OCI-LY1 (cell line): Measurements from ENCODE around the gene NAA40.

ENCODE experiments used
- H2AFZ ChIP-seq: fragments of 200-600 bp; sonication (generic), shearing (Covaris generic); 2 replicates; pipeline ENCODE4 v1.6.0; 2014; ENCODE audit warnings: antibody characterized with exemption, mild to moderate bottlenecking, low read length
- H3F3A ChIP-seq: fragments of 200-600 bp; sonication (generic), shearing (Covaris generic); 2 replicates; pipeline ENCODE4 v1.6.0; 2014; ENCODE audit warnings: mild to moderate bottlenecking, antibody characterized with exemption, low read length, moderate library complexity; ENCODE audit not compliant: insufficient read depth
- H3K27ac ChIP-seq: fragments of 200-600 bp; sonication (generic); 2 replicates; pipeline ENCODE4 v1.5.1; 2014; ENCODE audit warnings: low read length, mixed run types, mild to moderate bottlenecking, low read depth; ENCODE audit not compliant: poor library complexity, severe bottlenecking
- H3K27me3 ChIP-seq: fragments of 200-600 bp; sonication (generic); 2 replicates; pipeline ENCODE4 v1.6.0; 2014; ENCODE audit warnings: antibody characterized with exemption, mild to moderate bottlenecking, low read length, moderate library complexity; ENCODE audit not compliant: insufficient read depth
- H3K36me3 ChIP-seq: fragments of 200-600 bp; sonication (generic); 2 replicates; pipeline ENCODE4 v1.6.1; 2014; ENCODE audit warnings: mild to moderate bottlenecking, antibody characterized with exemption, low read length, moderate library complexity, mixed read lengths; ENCODE audit not compliant: insufficient read depth
- H3K4me1 ChIP-seq: fragments of 200-600 bp; sonication (generic); 2 replicates; pipeline ENCODE4 v1.5.1; 2014; ENCODE audit warnings: mild to moderate bottlenecking, low read length, moderate library complexity; ENCODE audit not compliant: insufficient read depth, severe bottlenecking
- H3K4me2 ChIP-seq: fragments of 200-600 bp; sonication (generic), shearing (Covaris generic); 2 replicates; pipeline ENCODE4 v1.6.1; 2014; ENCODE audit warnings: low read length
- H3K4me3 ChIP-seq: fragments of 200-600 bp; sonication (generic); 2 replicates; pipeline ENCODE4 v1.5.1; 2014; ENCODE audit warnings: low read length, low read depth, mild to moderate bottlenecking, mixed read lengths; ENCODE audit not compliant: poor library complexity, severe bottlenecking
- H3K79me2 ChIP-seq: fragments of 200-600 bp; shearing (Covaris generic); 2 replicates; pipeline ENCODE4 v1.6.1; 2016; ENCODE audit warnings: mixed run types, low read length, mixed read lengths; ENCODE audit not compliant: insufficient read depth
- H3K9ac ChIP-seq: fragments of 200-600 bp; sonication (generic), shearing (Covaris generic); 2 replicates; pipeline ENCODE4 v1.6.1; 2014; ENCODE audit warnings: mild to moderate bottlenecking, low read length, mixed read lengths
- H3K9me2 ChIP-seq: fragments of 200-600 bp; sonication (generic), shearing (Covaris generic); 2 replicates; pipeline ENCODE4 v1.6.1; 2014; ENCODE audit warnings: low read depth, mild to moderate bottlenecking, low read length, mixed read lengths
- H3K9me3 ChIP-seq: fragments of 200-600 bp; shearing (Covaris generic); 2 replicates; pipeline ENCODE4 v1.6.1; 2014; ENCODE audit warnings: low read length, mixed read lengths
- H4K20me1 ChIP-seq: fragments of 200-600 bp; sonication (generic), shearing (Covaris generic); 2 replicates; pipeline ENCODE4 v1.6.0; 2016; ENCODE audit warnings: mild to moderate bottlenecking, low read length; ENCODE audit not compliant: insufficient read depth
- EZH2 ChIP-seq: fragments of 200-600 bp; sonication (generic), shearing (Covaris generic); IDR thresholded peaks from 2 replicates; pipeline ENCODE4 v1.8.0; 2017; ENCODE audit warnings: borderline replicate concordance, mixed run types, mild to moderate bottlenecking, antibody characterized with exemption, low read length, moderate library complexity, mixed read lengths
- TF ChIP-seq, protein P1 (sequence below): fragments of 200-600 bp; sonication (generic), shearing (Covaris generic); IDR thresholded peaks from 2 replicates; pipeline ENCODE4 v1.5.1; 2017; ENCODE audit warnings: mild to moderate bottlenecking, antibody characterized with exemption, low read length, moderate library complexity, mixed read lengths

Gene NAA40

DNA sequence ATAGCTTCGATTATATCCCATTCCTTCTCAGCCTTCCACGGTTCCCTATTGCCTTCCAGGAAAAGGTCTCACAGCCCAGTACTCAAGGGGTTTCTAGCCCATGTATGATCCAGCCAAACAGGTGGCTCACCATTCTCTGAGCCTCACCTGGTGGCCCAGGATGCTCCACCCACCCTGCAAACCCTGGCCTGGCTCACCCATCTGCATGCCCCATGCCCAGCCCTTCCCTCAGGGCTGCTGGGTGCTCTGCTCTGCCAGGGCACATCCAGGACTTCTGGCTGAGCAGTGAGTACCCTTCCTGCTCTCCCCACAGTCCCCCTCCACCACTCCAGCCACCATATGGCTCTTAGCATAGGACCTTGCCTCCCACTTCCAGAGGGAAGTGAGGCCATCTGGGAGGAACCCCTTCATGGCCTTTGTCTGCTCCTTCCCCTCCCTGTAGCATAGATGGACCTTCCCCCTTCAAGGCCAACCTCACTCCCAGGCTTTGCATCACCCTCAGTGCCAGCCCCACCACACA is 16.1 kb upstream of the NAA40 start:
- Histone ChIP-seq H3K9me3 (no peaks in the 10 kb centered on the region), H2AFZ (no peak overlapping the region), H3K36me3 (no peaks in the 10 kb centered on the region), H3K4me2 (no peak overlapping the region), H4K20me1 (no peaks in the 10 kb centered on the region), H3K79me2 (no peaks in the 10 kb centered on the region), H3F3A (no peaks in the 10 kb centered on the region), H3K27me3 (peaks cover 4% of the 10 kb centered on the region), H3K9ac (no peak overlapping the region), H3K27ac (no peak overlapping the region), H3K4me3 (no peak overlapping the region), H3K9me2 (no peaks in the 10 kb centered on the region), H3K4me1 (peaks cover 24% of the 10 kb centered on the region)
- TF ChIP-seq, protein P1, sequence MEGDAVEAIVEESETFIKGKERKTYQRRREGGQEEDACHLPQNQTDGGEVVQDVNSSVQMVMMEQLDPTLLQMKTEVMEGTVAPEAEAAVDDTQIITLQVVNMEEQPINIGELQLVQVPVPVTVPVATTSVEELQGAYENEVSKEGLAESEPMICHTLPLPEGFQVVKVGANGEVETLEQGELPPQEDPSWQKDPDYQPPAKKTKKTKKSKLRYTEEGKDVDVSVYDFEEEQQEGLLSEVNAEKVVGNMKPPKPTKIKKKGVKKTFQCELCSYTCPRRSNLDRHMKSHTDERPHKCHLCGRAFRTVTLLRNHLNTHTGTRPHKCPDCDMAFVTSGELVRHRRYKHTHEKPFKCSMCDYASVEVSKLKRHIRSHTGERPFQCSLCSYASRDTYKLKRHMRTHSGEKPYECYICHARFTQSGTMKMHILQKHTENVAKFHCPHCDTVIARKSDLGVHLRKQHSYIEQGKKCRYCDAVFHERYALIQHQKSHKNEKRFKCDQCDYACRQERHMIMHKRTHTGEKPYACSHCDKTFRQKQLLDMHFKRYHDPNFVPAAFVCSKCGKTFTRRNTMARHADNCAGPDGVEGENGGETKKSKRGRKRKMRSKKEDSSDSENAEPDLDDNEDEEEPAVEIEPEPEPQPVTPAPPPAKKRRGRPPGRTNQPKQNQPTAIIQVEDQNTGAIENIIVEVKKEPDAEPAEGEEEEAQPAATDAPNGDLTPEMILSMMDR, result no peak
- no peak for TF ChIP-seq EZH2

DNA sequence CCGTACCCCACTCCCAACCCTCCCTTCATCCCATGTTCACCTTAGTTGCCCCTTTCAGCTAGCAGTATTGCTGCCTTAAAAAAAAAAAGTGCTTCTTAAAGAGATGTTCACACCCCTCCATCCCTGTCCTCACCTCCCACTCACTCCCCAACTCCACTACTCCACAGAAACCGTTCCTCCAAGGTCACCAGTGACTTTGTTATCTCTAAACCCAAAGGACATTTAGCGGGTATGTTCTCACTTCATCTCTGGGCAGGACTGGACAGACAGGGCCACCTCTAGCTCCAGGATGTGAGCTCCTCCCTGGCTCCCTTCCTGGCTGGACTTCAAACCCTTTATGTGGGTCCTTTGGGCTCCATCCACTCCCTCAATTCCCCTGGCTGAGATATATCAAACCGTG is 15.5 kb upstream of the NAA40 start:
- Histone ChIP-seq H3K36me3 (no peaks in the 10 kb centered on the region), H3K27ac (no peak overlapping the region), H3K4me2 (no peak overlapping the region), H3F3A (no peaks in the 10 kb centered on the region), H4K20me1 (no peaks in the 10 kb centered on the region), H2AFZ (no peak overlapping the region), H3K4me1 (peaks cover 18% of the 10 kb centered on the region), H3K27me3 (peaks cover 4% of the 10 kb centered on the region), H3K79me2 (no peaks in the 10 kb centered on the region), H3K9ac (no peak overlapping the region), H3K9me2 (no peaks in the 10 kb centered on the region), H3K9me3 (no peaks in the 10 kb centered on the region), H3K4me3 (no peak overlapping the region)
- no peak for TF ChIP-seq EZH2
- TF ChIP-seq, protein P1, result no peak

DNA sequence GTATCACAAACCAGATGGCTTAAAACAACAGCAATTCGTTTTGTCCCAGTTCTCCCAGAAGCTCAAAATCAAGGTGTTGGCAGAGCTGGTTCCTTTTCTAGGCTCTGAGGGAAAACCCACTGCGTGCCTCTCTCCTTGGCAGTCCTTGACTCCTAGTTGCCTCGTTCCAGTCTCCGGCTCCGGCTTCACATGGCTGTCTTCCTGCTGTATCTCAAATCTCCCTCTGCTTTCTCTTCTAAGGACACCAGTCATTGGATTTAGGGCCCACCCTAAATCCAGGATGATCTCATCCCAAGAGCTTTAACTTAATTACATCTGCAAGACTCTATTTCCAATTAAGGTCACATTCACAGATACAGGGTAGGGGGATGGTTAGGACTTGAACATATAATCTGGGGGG is 9.2 kb upstream of the NAA40 start:
- Histone ChIP-seq H3F3A (no peaks in the 10 kb centered on the region), H3K36me3 (no peaks in the 10 kb centered on the region), H3K9me2 (no peaks in the 10 kb centered on the region), H3K4me1 (no peaks in the 10 kb centered on the region), H2AFZ (no peak overlapping the region), H3K27me3 (peaks cover 3% of the 10 kb centered on the region; the same call in 1 of the 2 replicates), H3K9ac (no peak overlapping the region), H3K9me3 (no peaks in the 10 kb centered on the region), H3K4me2 (no peak overlapping the region), H4K20me1 (no peaks in the 10 kb centered on the region), H3K27ac (no peak overlapping the region), H3K79me2 (no peaks in the 10 kb centered on the region), H3K4me3 (no peak overlapping the region)
- TF ChIP-seq EZH2, result no peak
- TF ChIP-seq, protein P1, result no peak
